ENCODE measurements around the gene ZNF653.
"Not testable (repeated sequence)": the region's sequence is repeated elsewhere in the genome, so short reads cannot be mapped to it uniquely, and the experiment has no call there.

Gene ZNF653

GRCh38 chr19:11481534-11482383 lies 23.9 kb downstream of the ZNF653 start:
- DNase-seq (ENCODE audit: low spot score), result peak; percentile 93

GRCh38 chr19:11480715-11481533 lies 24.7 kb downstream of the ZNF653 start, which contains the start of gene ELAVL3:
Gene ELAVL3 (minus strand): TSS chr19:11481046. CDS start chr19:11480608, 438 bp downstream.
- DNase-seq (ENCODE audit: low spot score), result no peak

- no peak for DNase-seq (ENCODE audit: low spot score)
Observed at GRCh38 chr19:11479898-11480714, 25.5 kb downstream of the ZNF653 start.

- no peak for DNase-seq (ENCODE audit: low spot score)
Observed at GRCh38 chr19:11479090-11479897, 26.3 kb downstream of the ZNF653 start.

- no peak for DNase-seq (ENCODE audit: low spot score)
Observed at GRCh38 chr19:11478167-11479089, 27.2 kb downstream of the ZNF653 start.

GRCh38 chr19:11475861-11476260 lies 29.8 kb downstream of the ZNF653 start:
- DNase-seq (ENCODE audit: low spot score), result no peak

GRCh38 chr19:11475343-11475742 lies 30.3 kb downstream of the ZNF653 start:
- not testable (repeated sequence) for DNase-seq (ENCODE audit: low spot score)

- no peak for DNase-seq (ENCODE audit: low spot score)
Observed at GRCh38 chr19:11473725-11474124, 31.9 kb downstream of the ZNF653 start.

GRCh38 chr19:11468266-11468845 lies 37.3 kb downstream of the ZNF653 start:
- not testable (repeated sequence) for DNase-seq (ENCODE audit: low spot score)

GRCh38 chr19:11465600-11465999 lies 40.0 kb downstream of the ZNF653 start:
- no peak for DNase-seq (ENCODE audit: low spot score)

GRCh38 chr19:11464333-11465265 lies 41.0 kb downstream of the ZNF653 start:
- DNase-seq (ENCODE audit: low spot score), result no peak

GRCh38 chr19:11463391-11463790 lies 42.2 kb downstream of the ZNF653 start:
- no peak for DNase-seq (ENCODE audit: low spot score)

GRCh38 chr19:11461453-11461852 lies 44.2 kb downstream of the ZNF653 start:
- DNase-seq (ENCODE audit: low spot score), result no peak

GRCh38 chr19:11460207-11460606 lies 45.4 kb downstream of the ZNF653 start:
- peak; percentile 41 for DNase-seq (ENCODE audit: low spot score)

- DNase-seq (ENCODE audit: low spot score), result not testable (repeated sequence)
Observed at GRCh38 chr19:11458912-11459311, 46.7 kb downstream of the ZNF653 start.

- no peak for DNase-seq (ENCODE audit: low spot score)
Observed at GRCh38 chr19:11458236-11458900, 47.3 kb downstream of the ZNF653 start.

- DNase-seq (ENCODE audit: low spot score), result no peak
Observed at GRCh38 chr19:11457831-11458230, 47.8 kb downstream of the ZNF653 start.

- DNase-seq (ENCODE audit: low spot score), result no peak
Observed at GRCh38 chr19:11457115-11457514, 48.5 kb downstream of the ZNF653 start.

All from NAMALWA (cell line).